Mesendoderm (in vitro differentiated cells): ENCODE measurements around the gene ING4.
A peak's percentile ranks its signal among the peaks of the same experiment; 100 is the strongest.

Source experiments
- DNase-seq: peaks from one replicate; pipeline ENCODE4 v3.0.0; 2013
- H2AK5ac ChIP-seq: 2 replicates; pipeline ENCODE4 v1.6.1; 2013; ENCODE audit warnings: low read length, inconsistent platforms
- H2BK120ac ChIP-seq: 2 replicates; pipeline ENCODE4 v1.6.1; 2013; ENCODE audit warnings: low read depth, mild to moderate bottlenecking, low read length, moderate library complexity, mixed read lengths
- H2BK15ac ChIP-seq: replicated peaks from 2 replicates; pipeline ENCODE4 v1.6.1; 2013; ENCODE audit warnings: low read depth, mild to moderate bottlenecking, moderate library complexity
- H2BK5ac ChIP-seq: 2 replicates; pipeline ENCODE4 v1.6.1; 2013; ENCODE audit warnings: low read length, inconsistent platforms
- H3K18ac ChIP-seq: 2 replicates; pipeline ENCODE4 v1.6.1; 2013; ENCODE audit warnings: mild to moderate bottlenecking, low read length, mixed read lengths
- H3K23ac ChIP-seq: one replicate; pipeline ENCODE4 v1.6.1; 2013; ENCODE audit warnings: low read length
- H3K27ac ChIP-seq: 2 replicates; pipeline ENCODE4 v1.5.1; 2013; ENCODE audit warnings: low read depth, mild to moderate bottlenecking, inconsistent platforms, low read length, moderate library complexity
- H3K27me3 ChIP-seq: 2 replicates; pipeline ENCODE4 v1.6.1; 2013; ENCODE audit warnings: low read length, control low read depth, mild to moderate bottlenecking, inconsistent platforms; ENCODE audit not compliant: insufficient read depth, poor library complexity
- H3K36me3 ChIP-seq: 2 replicates; pipeline ENCODE4 v1.6.1; 2013; ENCODE audit warnings: low read length, inconsistent platforms; ENCODE audit not compliant: control insufficient read depth, insufficient read depth
- H3K4ac ChIP-seq: one replicate; pipeline ENCODE4 v1.6.1; 2013; ENCODE audit warnings: low read depth, mild to moderate bottlenecking, low read length, moderate library complexity
- H3K4me1 ChIP-seq: 2 replicates; pipeline ENCODE4 v1.6.1; 2013; ENCODE audit warnings: low read depth, low read length, inconsistent platforms; ENCODE audit not compliant: control insufficient read depth
- H3K4me2 ChIP-seq: 2 replicates; pipeline ENCODE4 v1.6.1; 2013; ENCODE audit warnings: low read length
- H3K4me3 ChIP-seq: 2 replicates; pipeline ENCODE4 v1.5.1; 2013; ENCODE audit warnings: mild to moderate bottlenecking, low read length
- H3K56ac ChIP-seq: one replicate; pipeline ENCODE4 v1.6.1; 2013; ENCODE audit warnings: low read length
- H3K79me1 ChIP-seq: 2 replicates; pipeline ENCODE4 v1.6.1; 2013; ENCODE audit warnings: low read length, inconsistent platforms
- H3K79me2 ChIP-seq: 2 replicates; pipeline ENCODE4 v1.6.1; 2013; ENCODE audit warnings: mild to moderate bottlenecking, low read length; ENCODE audit not compliant: control insufficient read depth, insufficient read depth
- H3K9ac ChIP-seq: 2 replicates; pipeline ENCODE4 v1.6.1; 2013; ENCODE audit warnings: low read length, inconsistent platforms
- H4K5ac ChIP-seq: one replicate; pipeline ENCODE4 v1.6.1; 2013; ENCODE audit warnings: low read length
- H4K8ac ChIP-seq: one replicate; pipeline ENCODE4 v1.6.1; 2013; ENCODE audit warnings: low read depth, mild to moderate bottlenecking, control low read depth, low read length, moderate library complexity
- WGBS: extraction: QIAGEN DNeasy Blood & Tissue Kit; methylation state at CpG from one replicate; pipeline ENCODE4 v1.1.7; 2013; ENCODE audit warnings: low lambda C conversion rate, missing lambda C conversion rate; ENCODE audit not compliant: insufficient coverage; ENCODE audit errors: extremely low coverage; 5-methylcytosine and 5-hydroxymethylcytosine counted together

ING4 gene

GRCh38 chr12:6607751-6608591 is 54.9 kb downstream of the ING4 start:
- Histone ChIP-seq H2BK15ac (no peak overlapping the region), H3K36me3 (no peaks in the 10 kb centered on the region), H3K23ac (no peak overlapping the region), H3K27ac (no peak overlapping the region), H3K27me3 (no peaks in the 10 kb centered on the region), H4K8ac (no peak overlapping the region), H2AK5ac (no peak overlapping the region), H3K56ac (no peak overlapping the region), H2BK120ac (no peak overlapping the region), H4K5ac (no peak overlapping the region), H3K18ac (no peak overlapping the region), H3K4me2 (no peak overlapping the region), H2BK5ac (no peak overlapping the region), H3K79me1 (peaks cover 10% of the 10 kb centered on the region), H3K9ac (no peak overlapping the region), H3K4ac (no peak overlapping the region), H3K4me1 (peaks cover 18% of the 10 kb centered on the region), H3K4me3 (no peak overlapping the region), H3K79me2 (peaks cover 32% of the 10 kb centered on the region)
- DNase-seq: peak; percentile 70
- 100% methylated on average over 1 of the region's 8 CpGs for WGBS

GRCh38 chr12:6606331-6607131 is 56.4 kb downstream of the ING4 start:
- H2BK120ac ChIP-seq: peak overlapping the region; percentile 83
- H3K9ac ChIP-seq: peak overlapping the region; percentile 88
- no peak overlapping the region for H3K23ac ChIP-seq
- H3K4me1 ChIP-seq: peaks cover 12% of the 10 kb centered on the region
- peaks cover 6% of the 10 kb centered on the region for H3K36me3 ChIP-seq
- peak; percentile 68 for DNase-seq
- peak overlapping the region; percentile 17 for H4K8ac ChIP-seq
- WGBS: no CpG with 5 or more reads among the region's 70 CpGs
- H2BK5ac ChIP-seq: no peak overlapping the region
- H3K4me2 ChIP-seq: peak overlapping the region; percentile 49
- peak overlapping the region; percentile 76 for H3K27ac ChIP-seq
- peak overlapping the region; percentile 99 for H3K18ac ChIP-seq
- H2BK15ac ChIP-seq: no peak overlapping the region
- peak overlapping the region; percentile 90 for H3K4ac ChIP-seq
- H2AK5ac ChIP-seq: no peak overlapping the region
- no peak overlapping the region for H4K5ac ChIP-seq
- peak overlapping the region; percentile 73 for H3K56ac ChIP-seq
- H3K79me2 ChIP-seq: peaks cover 40% of the 10 kb centered on the region
- peaks cover 14% of the 10 kb centered on the region for H3K79me1 ChIP-seq
- peak overlapping the region; percentile 39 for H3K4me3 ChIP-seq
- no peaks in the 10 kb centered on the region for H3K27me3 ChIP-seq

- Histone ChIP-seq H4K8ac (no peak overlapping the region), H3K56ac (peak overlapping the region; percentile 73), H3K27ac (peak overlapping the region; percentile 41), H2BK5ac (no peak overlapping the region), H3K18ac (peak overlapping the region; percentile 99), H2BK120ac (no peak overlapping the region), H3K9ac (peak overlapping the region; percentile 71), H3K36me3 (peaks cover 12% of the 10 kb centered on the region), H2BK15ac (no peak overlapping the region), H4K5ac (no peak overlapping the region), H3K4ac (no peak overlapping the region), H3K23ac (peak overlapping the region; percentile 83), H3K27me3 (no peaks in the 10 kb centered on the region), H3K4me2 (peak overlapping the region; percentile 49), H2AK5ac (no peak overlapping the region), H3K4me3 (peak overlapping the region; percentile 39), H3K79me1 (peaks cover 18% of the 10 kb centered on the region), H3K4me1 (peaks cover 12% of the 10 kb centered on the region), H3K79me2 (peaks cover 40% of the 10 kb centered on the region)
- peak; percentile 49 for DNase-seq
- WGBS: no CpG with 5 or more reads among the region's 18 CpGs
Measured at GRCh38 chr12:6605421-6606330, 57.2 kb downstream of the ING4 start.

GRCh38 chr12:6604259-6605029 is 58.5 kb downstream of the ING4 start:
- Histone ChIP-seq H3K79me1 (peaks cover 20% of the 10 kb centered on the region), H4K5ac (no peak overlapping the region), H3K4ac (no peak overlapping the region), H3K36me3 (peaks cover 22% of the 10 kb centered on the region), H2BK5ac (no peak overlapping the region), H3K4me2 (peak overlapping the region; percentile 49), H2AK5ac (no peak overlapping the region), H4K8ac (no peak overlapping the region), H3K79me2 (peaks cover 40% of the 10 kb centered on the region), H3K27me3 (no peaks in the 10 kb centered on the region), H2BK15ac (no peak overlapping the region), H3K23ac (no peak overlapping the region), H2BK120ac (no peak overlapping the region), H3K56ac (peak overlapping the region; percentile 2), H3K9ac (peak overlapping the region; percentile 71), H3K18ac (no peak overlapping the region), H3K4me1 (peaks cover 12% of the 10 kb centered on the region), H3K27ac (no peak overlapping the region), H3K4me3 (no peak overlapping the region)
- no CpG with 5 or more reads among the region's 6 CpGs for WGBS
- DNase-seq: no peak

GRCh38 chr12:6603095-6603567 is 59.8 kb downstream of the ING4 start:
- Histone ChIP-seq H3K27me3 (no peaks in the 10 kb centered on the region), H3K4me2 (no peak overlapping the region), H3K27ac (no peak overlapping the region), H4K8ac (no peak overlapping the region), H2BK120ac (no peak overlapping the region), H3K36me3 (peaks cover 25% of the 10 kb centered on the region), H2BK5ac (no peak overlapping the region), H3K4me1 (peaks cover 12% of the 10 kb centered on the region), H2BK15ac (no peak overlapping the region), H3K79me1 (peaks cover 20% of the 10 kb centered on the region), H2AK5ac (no peak overlapping the region), H3K56ac (peak overlapping the region; percentile 18), H4K5ac (no peak overlapping the region), H3K4me3 (no peak overlapping the region), H3K79me2 (peaks cover 40% of the 10 kb centered on the region), H3K18ac (no peak overlapping the region), H3K23ac (no peak overlapping the region), H3K9ac (peak overlapping the region; percentile 1), H3K4ac (no peak overlapping the region)
- peak; percentile 65 for DNase-seq
- no CpG with 5 or more reads among the region's 6 CpGs for WGBS
